WTC11 (cell line): ENCODE data around the gene MRO.

Experiments used
- KAT7 ChIP-seq: sonication (generic); formaldehyde crosslinking; IDR thresholded peaks from 2 replicates; pipeline ENCODE4 v1.8.1; 2023; ENCODE audit warnings: missing genetic modification reagents, mild to moderate bottlenecking, borderline replicate concordance
- RELA ChIP-seq: sonication (generic); formaldehyde crosslinking; IDR thresholded peaks from 2 replicates; pipeline ENCODE4 v1.8.1; 2022; ENCODE audit warnings: missing genetic modification reagents, mild to moderate bottlenecking, borderline replicate concordance
- SP1 ChIP-seq: sonication (generic); formaldehyde crosslinking; conservative IDR thresholded peaks from 2 replicates; pipeline ENCODE4 v1.8.1; 2022; ENCODE audit warnings: missing genetic modification reagents
- TF ChIP-seq, protein P1 (sequence below): fragments of 200-600 bp; IDR thresholded peaks from 2 replicates; pipeline ENCODE4 v1.8.0; 2022; ENCODE audit warnings: antibody characterized with exemption

DNA sequence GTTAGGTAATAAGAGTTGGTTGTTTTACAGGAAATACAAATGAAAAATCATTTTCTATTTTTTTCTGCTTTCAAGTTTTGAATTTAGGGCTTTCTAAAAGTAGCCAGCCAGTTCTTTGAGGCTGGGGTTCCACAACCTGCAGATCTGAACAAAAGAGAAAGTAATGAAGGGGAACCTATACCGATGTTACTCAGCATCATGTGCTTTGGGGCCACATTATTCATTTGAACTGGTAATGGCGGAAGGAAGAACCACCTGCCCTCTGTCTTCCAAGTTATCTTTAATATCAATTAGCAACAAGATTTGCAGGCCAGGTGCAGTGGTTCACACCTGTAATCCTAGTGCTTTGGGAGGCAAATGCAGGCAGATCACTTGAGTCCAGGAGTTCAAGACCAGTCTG, 12.9 kb upstream of the MRO start:
- TF ChIP-seq RELA (CRISPR knock-in tag) (no peak), SP1 (CRISPR knock-in tag) (no peak), KAT7 (CRISPR knock-in tag) (no peak)
- TF ChIP-seq, protein P1, sequence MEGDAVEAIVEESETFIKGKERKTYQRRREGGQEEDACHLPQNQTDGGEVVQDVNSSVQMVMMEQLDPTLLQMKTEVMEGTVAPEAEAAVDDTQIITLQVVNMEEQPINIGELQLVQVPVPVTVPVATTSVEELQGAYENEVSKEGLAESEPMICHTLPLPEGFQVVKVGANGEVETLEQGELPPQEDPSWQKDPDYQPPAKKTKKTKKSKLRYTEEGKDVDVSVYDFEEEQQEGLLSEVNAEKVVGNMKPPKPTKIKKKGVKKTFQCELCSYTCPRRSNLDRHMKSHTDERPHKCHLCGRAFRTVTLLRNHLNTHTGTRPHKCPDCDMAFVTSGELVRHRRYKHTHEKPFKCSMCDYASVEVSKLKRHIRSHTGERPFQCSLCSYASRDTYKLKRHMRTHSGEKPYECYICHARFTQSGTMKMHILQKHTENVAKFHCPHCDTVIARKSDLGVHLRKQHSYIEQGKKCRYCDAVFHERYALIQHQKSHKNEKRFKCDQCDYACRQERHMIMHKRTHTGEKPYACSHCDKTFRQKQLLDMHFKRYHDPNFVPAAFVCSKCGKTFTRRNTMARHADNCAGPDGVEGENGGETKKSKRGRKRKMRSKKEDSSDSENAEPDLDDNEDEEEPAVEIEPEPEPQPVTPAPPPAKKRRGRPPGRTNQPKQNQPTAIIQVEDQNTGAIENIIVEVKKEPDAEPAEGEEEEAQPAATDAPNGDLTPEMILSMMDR: no peak
